SK-N-SH (cell line): ENCODE measurements around the gene GIMAP4. TPM values are rescaled to one million over a fixed set of nuclear protein-coding genes. Genes with fewer than 3 reads are reported as not detected.
"Not testable (repeated sequence)": the region's sequence is repeated elsewhere in the genome, so short reads cannot be mapped to it uniquely, and the experiment has no call there.

ENCODE experiments used
- CTCF ChIA-PET: fragments of 300-600, 350-600 bp; formaldehyde crosslinking; extraction: SDS; loops from one replicate; lab custom pipeline; 2021; lab: Yijun Ruan, JAX
- POLR2A ChIA-PET: fragments of 350-600 bp; sonication (Branson Sonifier 250); formaldehyde crosslinking; extraction: SDS; loops from one replicate; lab custom pipeline; 2020; ENCODE audit warnings: antibody characterized with exemption, inconsistent platforms; lab: Yijun Ruan, JAX
- DNase-seq: peaks from one replicate; pipeline ENCODE4 v3.0.0; 2012
- H2AFZ ChIP-seq: fragments of 200-600 bp; sonication (generic); 2 replicates; pipeline ENCODE4 v1.8.1; 2016; ENCODE audit warnings: antibody characterized with exemption, mild to moderate bottlenecking, low read depth
- H3F3A ChIP-seq: fragments of 200-600 bp; sonication (generic); replicated peaks from 2 replicates; pipeline ENCODE3; 2016; ENCODE audit warnings: antibody characterized with exemption, mild to moderate bottlenecking; ENCODE audit not compliant: insufficient read depth
- H3K27ac ChIP-seq, 2 experiments: fragments of 200-500 bp in 1 of 2; fragments of 200-600 bp in 1 of 2; sonication (Bioruptor generic) in 1 of 2; sonication (generic), shearing (Covaris generic) in 1 of 2; 2 replicates each; pipeline versions ENCODE4 v1.5.1 to v1.6.1; 2014 to 2016; ENCODE audit warnings: low read depth in 2 of 2, inconsistent platforms in 1 of 2, low read length in 1 of 2, mild to moderate bottlenecking in 1 of 2, mixed read lengths in 1 of 2
- H3K27me3 ChIP-seq: fragments of 200-600 bp; sonication (generic), shearing (Covaris generic); 2 replicates; pipeline ENCODE4 v1.6.1; 2016; ENCODE audit warnings: mixed run types; ENCODE audit not compliant: insufficient read depth
- H3K36me3 ChIP-seq, 2 experiments: fragments of 200-500 bp in 1 of 2; fragments of 200-600 bp in 1 of 2; sonication (Bioruptor generic) in 1 of 2; sonication (generic) in 1 of 2; replicated peaks in 1 of 2; 2 replicates each; pipeline versions ENCODE3 to v1.5.1; 2014 to 2016; ENCODE audit warnings: low read length in 1 of 2, mild to moderate bottlenecking in 1 of 2; ENCODE audit not compliant: insufficient read depth in 2 of 2, control insufficient read depth in 1 of 2
- H3K4me1 ChIP-seq, 2 experiments: fragments of 200-500 bp in 1 of 2; fragments of 200-600 bp in 1 of 2; sonication (Bioruptor generic) in 1 of 2; sonication (generic), shearing (Covaris generic) in 1 of 2; 2 replicates each; pipeline versions ENCODE4 v1.5.1 to v1.6.1; 2014 to 2016; ENCODE audit warnings: low read depth in 1 of 2, low read length in 1 of 2, mixed run types in 1 of 2; ENCODE audit not compliant: insufficient read depth in 2 of 2, control insufficient read depth in 1 of 2
- H3K4me2 ChIP-seq: fragments of 200-600 bp; sonication (generic), shearing (Covaris generic); 2 replicates; pipeline ENCODE4 v1.6.1; 2017; ENCODE audit warnings: mixed run types
- H3K4me3 ChIP-seq, 2 experiments: fragments of 200-500 bp in 1 of 2; fragments of 200-600 bp in 1 of 2; sonication (Bioruptor generic) in 1 of 2; sonication (generic), shearing (Covaris generic) in 1 of 2; 2 replicates each; pipeline versions ENCODE4 v1.5.1 to v1.8.1; 2014 to 2016; ENCODE audit warnings: low read depth in 2 of 2, inconsistent platforms in 1 of 2, low read length in 1 of 2, mild to moderate bottlenecking in 1 of 2, mixed read lengths in 1 of 2, moderate library complexity in 1 of 2
- H3K79me2 ChIP-seq: fragments of 200-600 bp; sonication (generic); 2 replicates; pipeline ENCODE4 v1.8.1; 2017; ENCODE audit warnings: mild to moderate bottlenecking; ENCODE audit not compliant: insufficient read depth
- H3K9ac ChIP-seq: fragments of 200-600 bp; sonication (generic); 2 replicates; pipeline ENCODE4 v1.6.1; 2017; ENCODE audit warnings: mixed run types
- H3K9me2 ChIP-seq: fragments of 200-600 bp; sonication (generic); 2 replicates; pipeline ENCODE4 v1.6.1; 2017; ENCODE audit warnings: mixed run types
- H3K9me3 ChIP-seq: fragments of 200-600 bp; sonication (generic); 2 replicates; pipeline ENCODE4 v1.6.1; 2017; ENCODE audit warnings: mixed run types, mild to moderate bottlenecking, moderate library complexity
- H4K20me1 ChIP-seq: fragments of 200-600 bp; sonication (generic); 2 replicates; pipeline ENCODE4 v1.6.1; 2017; ENCODE audit warnings: mild to moderate bottlenecking, mixed run types; ENCODE audit not compliant: insufficient read depth
- CHD2 ChIP-seq: fragments of 150-350 bp; IDR thresholded peaks from 2 replicates; pipeline ENCODE4 v1.6.1; 2018; ENCODE audit warnings: low read length; ENCODE audit not compliant: partially characterized antibody
- TAF1 ChIP-seq: IDR thresholded peaks from 2 replicates; pipeline ENCODE4 v1.6.1; 2012; ENCODE audit warnings: low read depth, mild to moderate bottlenecking, low read length, moderate library complexity, borderline replicate concordance
- WGBS: methylation state at CpG from one replicate; pipeline ENCODE4 v1.1.6; 2017; ENCODE audit warnings: low lambda C conversion rate; 5-methylcytosine and 5-hydroxymethylcytosine counted together
- polyA plus RNA-seq, 3 experiments: library from polyadenylated mRNA; depleted of rRNA; stranded (reverse); fragments of >200 nt; gene quantifications; 2 replicates each; pipeline ENCODE4 v1.2.3, GENCODE V29; 2012
- TF ChIP-seq, protein P1 (sequence below): IDR thresholded peaks from 2 replicates; pipeline ENCODE4 v1.4.0; 2012; ENCODE audit warnings: low read depth
- TF ChIP-seq, protein P2 (sequence below): IDR thresholded peaks from 2 replicates; pipeline ENCODE4 v1.6.1; 2012; ENCODE audit warnings: mild to moderate bottlenecking, low read depth, low read length, moderate library complexity

The GIMAP4 gene
- polyA plus RNA-seq, 1 of the 3 experiments (the other 2 are of a cell fraction), result not detected

DNA sequence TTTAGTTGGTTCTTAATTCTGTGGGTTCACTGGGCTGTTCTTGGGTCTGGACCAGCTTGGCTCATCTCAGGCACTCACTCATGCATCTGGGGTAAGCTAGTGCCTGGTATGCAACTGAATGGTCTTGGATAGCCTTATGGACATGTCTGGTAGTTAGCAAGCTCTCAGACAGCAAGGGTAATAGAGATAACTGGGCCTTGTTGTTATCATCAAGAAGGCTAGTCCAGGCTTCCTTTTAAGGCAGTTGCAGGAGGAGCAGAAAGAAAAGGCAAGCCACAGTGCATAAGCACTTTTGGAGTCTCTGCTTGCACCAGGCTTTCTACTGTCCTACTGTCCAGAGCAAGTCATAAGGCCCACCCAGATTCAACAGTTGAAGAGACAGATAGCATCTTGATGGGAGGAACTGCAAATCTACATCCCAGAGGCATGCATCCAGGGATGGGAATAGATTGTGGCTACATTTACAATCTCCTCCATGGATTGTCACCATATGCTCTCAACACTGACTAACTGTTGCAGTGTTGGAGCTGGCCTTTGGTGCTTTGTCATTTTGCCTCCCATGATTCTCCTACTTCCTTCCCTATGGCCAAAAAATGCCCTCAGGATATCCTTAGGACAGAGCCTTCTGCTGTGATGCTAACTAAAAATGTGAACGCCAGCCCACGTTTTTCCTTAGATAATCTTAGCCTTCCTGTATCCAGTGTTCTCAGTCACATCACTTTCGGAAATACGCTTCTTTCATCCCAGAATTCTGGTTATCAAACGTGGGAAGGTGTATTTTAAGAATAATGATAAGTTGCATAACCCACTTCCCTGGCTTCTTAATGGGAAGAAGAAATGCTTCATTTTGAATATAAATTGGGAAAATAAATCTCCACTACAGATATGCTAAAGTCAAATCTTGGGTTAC is 3.6 kb downstream of the GIMAP4 start (continued):
- TF ChIP-seq, protein P1, sequence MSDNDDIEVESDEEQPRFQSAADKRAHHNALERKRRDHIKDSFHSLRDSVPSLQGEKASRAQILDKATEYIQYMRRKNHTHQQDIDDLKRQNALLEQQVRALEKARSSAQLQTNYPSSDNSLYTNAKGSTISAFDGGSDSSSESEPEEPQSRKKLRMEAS, result no peak
- TF ChIP-seq, protein P2, sequence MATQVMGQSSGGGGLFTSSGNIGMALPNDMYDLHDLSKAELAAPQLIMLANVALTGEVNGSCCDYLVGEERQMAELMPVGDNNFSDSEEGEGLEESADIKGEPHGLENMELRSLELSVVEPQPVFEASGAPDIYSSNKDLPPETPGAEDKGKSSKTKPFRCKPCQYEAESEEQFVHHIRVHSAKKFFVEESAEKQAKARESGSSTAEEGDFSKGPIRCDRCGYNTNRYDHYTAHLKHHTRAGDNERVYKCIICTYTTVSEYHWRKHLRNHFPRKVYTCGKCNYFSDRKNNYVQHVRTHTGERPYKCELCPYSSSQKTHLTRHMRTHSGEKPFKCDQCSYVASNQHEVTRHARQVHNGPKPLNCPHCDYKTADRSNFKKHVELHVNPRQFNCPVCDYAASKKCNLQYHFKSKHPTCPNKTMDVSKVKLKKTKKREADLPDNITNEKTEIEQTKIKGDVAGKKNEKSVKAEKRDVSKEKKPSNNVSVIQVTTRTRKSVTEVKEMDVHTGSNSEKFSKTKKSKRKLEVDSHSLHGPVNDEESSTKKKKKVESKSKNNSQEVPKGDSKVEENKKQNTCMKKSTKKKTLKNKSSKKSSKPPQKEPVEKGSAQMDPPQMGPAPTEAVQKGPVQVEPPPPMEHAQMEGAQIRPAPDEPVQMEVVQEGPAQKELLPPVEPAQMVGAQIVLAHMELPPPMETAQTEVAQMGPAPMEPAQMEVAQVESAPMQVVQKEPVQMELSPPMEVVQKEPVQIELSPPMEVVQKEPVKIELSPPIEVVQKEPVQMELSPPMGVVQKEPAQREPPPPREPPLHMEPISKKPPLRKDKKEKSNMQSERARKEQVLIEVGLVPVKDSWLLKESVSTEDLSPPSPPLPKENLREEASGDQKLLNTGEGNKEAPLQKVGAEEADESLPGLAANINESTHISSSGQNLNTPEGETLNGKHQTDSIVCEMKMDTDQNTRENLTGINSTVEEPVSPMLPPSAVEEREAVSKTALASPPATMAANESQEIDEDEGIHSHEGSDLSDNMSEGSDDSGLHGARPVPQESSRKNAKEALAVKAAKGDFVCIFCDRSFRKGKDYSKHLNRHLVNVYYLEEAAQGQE, result no peak
- no peak for TF ChIP-seq TAF1

GRCh38 chr7:150572496-150572895 is 5.3 kb downstream of the GIMAP4 start:
- H3K79me2 ChIP-seq, result no peaks in the 10 kb centered on the region
- H2AFZ ChIP-seq, result peak overlapping the region; percentile 40
- no peaks in the 10 kb centered on the region for H3K27me3 ChIP-seq
- no peaks in the 10 kb centered on the region for H3K36me3 ChIP-seq
- no peaks in the 10 kb centered on the region for H3K9me2 ChIP-seq
- H3K4me3 ChIP-seq, result no peak overlapping the region
- DNase-seq, result no peak
- WGBS, result 18% methylated on average over 10 of the region's 10 CpGs
- no peaks in the 10 kb centered on the region for H3F3A ChIP-seq
- H4K20me1 ChIP-seq, result no peaks in the 10 kb centered on the region
- 0 out of 2 replicates have a peak overlapping the region, but pooled peaks have one; percentile 41 for H3K4me2 ChIP-seq
- no peaks in the 10 kb centered on the region for H3K4me1 ChIP-seq
- no peak overlapping the region for H3K27ac ChIP-seq
- H3K9ac ChIP-seq, result no peak overlapping the region
- no peak for TF ChIP-seq CHD2
- TF ChIP-seq, all 33 proteins: peak for 0
- H3K9me3 ChIP-seq, result no peaks in the 10 kb centered on the region
- ChIA-PET CTCF (no interaction called here), POLR2A (no interaction called here)

DNA sequence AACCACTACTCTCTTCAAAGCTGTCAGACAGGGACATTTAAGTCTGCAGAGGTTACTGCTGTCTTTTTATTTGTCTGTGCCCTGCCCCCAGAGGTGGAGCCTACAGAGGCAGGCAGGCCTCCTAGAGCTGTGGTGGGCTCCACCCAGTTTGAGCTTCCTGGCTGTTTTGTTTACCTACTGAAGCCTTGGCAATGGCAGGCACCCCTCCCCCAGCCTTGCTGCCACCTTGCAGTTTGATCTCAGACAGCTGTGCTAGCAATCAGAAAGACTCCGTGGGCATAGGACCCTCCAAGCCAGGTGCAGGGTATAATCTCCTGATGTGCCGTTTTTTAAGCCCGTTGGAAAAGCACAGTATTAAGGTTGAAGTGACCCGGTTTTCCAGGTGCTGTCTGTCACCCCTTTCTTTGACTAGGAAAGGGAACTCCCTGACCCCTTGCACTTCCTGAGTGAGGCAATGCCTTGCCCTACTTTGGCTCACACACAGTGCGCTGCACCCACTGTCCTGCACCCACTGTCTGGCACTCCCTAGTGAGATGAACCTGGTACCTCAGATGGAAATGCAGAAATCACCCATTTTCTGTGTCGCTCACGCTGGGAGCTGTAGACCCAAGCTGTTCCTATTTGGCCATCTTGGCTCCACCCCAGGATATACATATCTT is 12.9 kb downstream of the GIMAP4 start:
- H3K4me1 ChIP-seq, H3K79me2 ChIP-seq, H3K9ac ChIP-seq, DNase-seq, H3K36me3 ChIP-seq, H3K4me3 ChIP-seq, H3K9me3 ChIP-seq, CTCF ChIA-PET, H3K27ac ChIP-seq, POLR2A ChIA-PET, H3K4me2 ChIP-seq, H3F3A ChIP-seq, H4K20me1 ChIP-seq, H2AFZ ChIP-seq, H3K9me2 ChIP-seq: not testable (repeated sequence)
- 2% methylated on average over 6 of the region's 7 CpGs for WGBS
- peaks cover 20% of the 10 kb centered on the region; the same call in 1 of the 2 replicates for H3K27me3 ChIP-seq
